ENCODE data around the gene RNMT.

- TF ChIP-seq CTCF (IDR thresholded peaks at IDR 0.05; ENCODE audit: insufficient read depth, low read depth, low read length) (no peak), EZH2 (IDR thresholded peaks at IDR 0.05; ENCODE audit: insufficient read depth, low read length) (no peak)
Observed at GRCh38 chr18:13712400-13713131, 13.9 kb upstream of the RNMT start.

All from astrocyte (in vitro differentiated cells and primary cell).